CD14-positive monocyte (primary cell): ENCODE results near the gene TAF6. TPM values are rescaled to one million over a fixed set of nuclear protein-coding genes. Genes with fewer than 3 reads are reported as not detected.

Experiments used
- DNase-seq, 3 donors: peaks; one replicate each; pipeline ENCODE4 v3.0.0-alpha.2; 2011 to 2022
- H2AFZ ChIP-seq: 2 replicates; pipeline ENCODE4 v1.6.0; 2012; ENCODE audit warnings: mild to moderate bottlenecking, low read depth, low read length, inconsistent platforms; ENCODE audit not compliant: insufficient read depth, poor library complexity, severe bottlenecking
- H3K27ac ChIP-seq, 2 donors: 1 replicate in 1 of 2; 2 replicates in 1 of 2; pipeline ENCODE4 v1.5.1; 2012 to 2013; ENCODE audit warnings: low read length in 2 of 2, control low read depth in 1 of 2, inconsistent platforms in 1 of 2, low read depth in 1 of 2, mild to moderate bottlenecking in 1 of 2
- H3K27me3 ChIP-seq, 2 donors: one replicate each; pipeline versions ENCODE4 v1.6.0 to v1.6.1; 2011 to 2013; ENCODE audit warnings: low read length in 2 of 2; ENCODE audit not compliant: control insufficient read depth in 2 of 2, insufficient read depth in 2 of 2
- H3K36me3 ChIP-seq, 2 donors: replicated peaks in 1 of 2; 1 replicate in 1 of 2; 2 replicates in 1 of 2; pipeline versions ENCODE4 v1.5.1 to v1.6.1; 2012 to 2013; ENCODE audit warnings: low read length in 2 of 2, control low read depth in 1 of 2, inconsistent platforms in 1 of 2, mild to moderate bottlenecking in 1 of 2; ENCODE audit not compliant: insufficient read depth in 2 of 2, control insufficient read depth in 1 of 2
- H3K4me1 ChIP-seq, 2 donors: 1 replicate in 1 of 2; 2 replicates in 1 of 2; pipeline versions ENCODE4 v1.5.1 to v1.6.1; 2012 to 2013; ENCODE audit warnings: low read length in 2 of 2, control low read depth in 1 of 2, inconsistent platforms in 1 of 2, mild to moderate bottlenecking in 1 of 2, moderate library complexity in 1 of 2; ENCODE audit not compliant: insufficient read depth in 2 of 2, control insufficient read depth in 1 of 2
- H3K4me2 ChIP-seq: replicated peaks from 2 replicates; pipeline ENCODE3; 2012; ENCODE audit warnings: low read length, moderate library complexity, mild to moderate bottlenecking; ENCODE audit not compliant: poor library complexity, severe bottlenecking; ENCODE audit errors: extremely low read depth
- H3K4me3 ChIP-seq, 3 experiments: fragments of 200-600 bp in 1 of 3; sonication (generic) in 1 of 3; replicated peaks in 1 of 3; 1 replicate in 2 of 3; 2 replicates in 1 of 3; pipeline ENCODE4 v1.5.1; 2011 to 2013; ENCODE audit warnings: low read length in 3 of 3, mild to moderate bottlenecking in 3 of 3, control low read depth in 2 of 3, low read depth in 2 of 3, inconsistent platforms in 1 of 3, moderate library complexity in 1 of 3
- H3K79me2 ChIP-seq: 2 replicates; pipeline ENCODE4 v1.6.0; 2012; ENCODE audit warnings: mild to moderate bottlenecking, control low read depth, inconsistent platforms, low read length, moderate library complexity; ENCODE audit not compliant: insufficient read depth
- H3K9ac ChIP-seq: 2 replicates; pipeline ENCODE4 v1.6.0; 2017; ENCODE audit warnings: low read length, mild to moderate bottlenecking; ENCODE audit not compliant: insufficient read depth, poor library complexity, severe bottlenecking
- H3K9me3 ChIP-seq, 2 donors: replicated peaks in 1 of 2; 1 replicate in 1 of 2; 2 replicates in 1 of 2; pipeline versions ENCODE4 v1.5.1 to v1.6.1; 2012 to 2013; ENCODE audit warnings: low read length in 2 of 2, control low read depth in 1 of 2; ENCODE audit not compliant: control insufficient read depth in 1 of 2, insufficient read depth in 1 of 2
- H4K20me1 ChIP-seq: 2 replicates; pipeline ENCODE4 v1.6.0; 2012; ENCODE audit warnings: mild to moderate bottlenecking, low read length, control low read depth, moderate library complexity; ENCODE audit not compliant: insufficient read depth
- H3K27ac Mint-ChIP-seq, 7 donors: one replicate each; pipeline ENCODE4 v1.8.0; 2020; ENCODE audit warnings: mild to moderate bottlenecking in 7 of 7, mixed read lengths in 7 of 7, moderate library complexity in 6 of 7, inconsistent platforms in 2 of 7
- H3K27me3 Mint-ChIP-seq, 3 donors: one replicate each; pipeline ENCODE4 v1.8.0; 2021 to 2022; ENCODE audit warnings: low read depth in 3 of 3, mild to moderate bottlenecking in 3 of 3, mixed read lengths in 3 of 3, moderate library complexity in 3 of 3, inconsistent platforms in 1 of 3
- H3K36me3 Mint-ChIP-seq, 2 donors: one replicate each; pipeline ENCODE4 v1.8.0; 2020; ENCODE audit warnings: mixed read lengths in 2 of 2, inconsistent platforms in 1 of 2, mild to moderate bottlenecking in 1 of 2
- H3K4me1 Mint-ChIP-seq: one replicate; pipeline ENCODE4 v1.8.0; 2020; ENCODE audit warnings: mild to moderate bottlenecking, mixed read lengths
- H3K4me3 Mint-ChIP-seq, 2 donors: one replicate each; pipeline ENCODE4 v1.8.0; 2020; ENCODE audit warnings: mild to moderate bottlenecking in 2 of 2, mixed read lengths in 2 of 2, moderate library complexity in 1 of 2
- H3K9me3 Mint-ChIP-seq, 7 donors: one replicate each; pipeline ENCODE4 v1.8.0; 2020 to 2022; ENCODE audit warnings: mixed read lengths in 7 of 7, mild to moderate bottlenecking in 6 of 7, moderate library complexity in 6 of 7, inconsistent platforms in 2 of 7
- CTCF ChIP-seq: fragments of 200-600 bp; IDR thresholded peaks from one replicate; pipeline ENCODE4 v1.8.0; 2022; ENCODE audit warnings: antibody characterized with exemption, mild to moderate bottlenecking
- WGBS: methylation state at CpG from one replicate; pipeline ENCODE4 v1.1.5; 2013; ENCODE audit warnings: missing lambda C conversion rate; ENCODE audit not compliant: insufficient coverage; 5-methylcytosine and 5-hydroxymethylcytosine counted together
- intact Hi-C, 2 donors: fragments of 100-400 bp; cut with micrococcal nuclease; formaldehyde crosslinking; loops; one replicate each; pipeline versions ENCODE4 v1.15.0 to v1.15.1; 2023
- polyA plus RNA-seq, 3 donors: library from polyadenylated mRNA; depleted of rRNA in 1 of 3; unstranded in 2 of 3; stranded (reverse) in 1 of 3; fragments of 300-500 nt in 2 of 3; fragments of >200 nt in 1 of 3; fragmentation: Illumina TruSeq in 2 of 3; gene quantifications; 1 replicate in 2 of 3; 2 replicates in 1 of 3; pipeline ENCODE4 v1.2.3, GENCODE V29; 2012 to 2021

The TAF6 gene
- polyA plus RNA-seq, 3 donors: 9.6 to 28.9 (median 11.0) TPM

- intact Hi-C loops: no loop called here
- H3K27ac Mint-ChIP-seq: peak overlapping the region in 1 of 7 donors; percentile 77
Observed at GRCh38 chr7:100095289-100095688, 23.9 kb downstream of the TAF6 start.

GRCh38 chr7:100093925-100094486, 25.2 kb downstream of the TAF6 start:
- Histone ChIP-seq H3K9me3 (no peaks in the 10 kb centered on the region), H3K9ac (no peak overlapping the region), H3K4me3 (no peak overlapping the region), H2AFZ (no peak overlapping the region), H4K20me1 (no peaks in the 10 kb centered on the region), H3K27me3 (no peaks in the 10 kb centered on the region), H3K36me3 (peaks cover 84 to 89% of the 10 kb centered on the region in 2 donors), H3K4me1 (peaks cover 7 to 8% of the 10 kb centered on the region in 2 donors), H3K27ac (no peak overlapping the region), H3K79me2 (peaks cover 34% of the 10 kb centered on the region), H3K4me2 (no peak overlapping the region)
- H3K36me3 Mint-ChIP-seq: peaks cover 83 to 88% of the 10 kb centered on the region in 2 donors
- 96% methylated on average over 11 of the region's 16 CpGs for WGBS
- no peaks in the 10 kb centered on the region for H3K27me3 Mint-ChIP-seq
- peak overlapping the region in 3 of 7 donors; percentile 43 to 82 (median 77) for H3K27ac Mint-ChIP-seq
- intact Hi-C loops: no loop called here
- DNase-seq: no peak
- no peak overlapping the region for H3K4me3 Mint-ChIP-seq
- TF ChIP-seq CTCF: no peak
- no peaks in the 10 kb centered on the region for H3K9me3 Mint-ChIP-seq
- H3K4me1 Mint-ChIP-seq: peaks cover 12% of the 10 kb centered on the region

More at GRCh38 chr7:100095289-100095688, 23.9 kb downstream of the TAF6 start:
- Histone ChIP-seq H2AFZ (no peak overlapping the region), H3K27ac (no peak overlapping the region), H3K4me2 (no peak overlapping the region), H3K9ac (no peak overlapping the region), H3K27me3 (no peaks in the 10 kb centered on the region), H3K4me1 (peaks cover 9 to 10% of the 10 kb centered on the region in 2 donors), H4K20me1 (no peaks in the 10 kb centered on the region), H3K9me3 (no peaks in the 10 kb centered on the region), H3K36me3 (peaks cover 87 to 92% of the 10 kb centered on the region in 2 donors), H3K4me3 (no peak overlapping the region), H3K79me2 (peaks cover 37% of the 10 kb centered on the region)
- DNase-seq: no peak
- H3K9me3 Mint-ChIP-seq: no peaks in the 10 kb centered on the region
- H3K4me3 Mint-ChIP-seq: no peak overlapping the region
- no peak for TF ChIP-seq CTCF
- 100% methylated on average over 2 of the region's 9 CpGs for WGBS
- H3K4me1 Mint-ChIP-seq: peaks cover 14% of the 10 kb centered on the region
- no peaks in the 10 kb centered on the region for H3K27me3 Mint-ChIP-seq
- H3K36me3 Mint-ChIP-seq: peaks cover 88 to 92% of the 10 kb centered on the region in 2 donors
